ENCODE results near the gene NTRK2.
"Not testable (repeated sequence)": the region's sequence is repeated elsewhere in the genome, so short reads cannot be mapped to it uniquely, and the experiment has no call there.

Gene NTRK2

GRCh38 chr9:85040821-85041465 lies 371.4 kb downstream of the NTRK2 start:
- DNase-seq = no peak

- DNase-seq = no peak
Observed at GRCh38 chr9:85041466-85042137, 372.1 kb downstream of the NTRK2 start.

DNA sequence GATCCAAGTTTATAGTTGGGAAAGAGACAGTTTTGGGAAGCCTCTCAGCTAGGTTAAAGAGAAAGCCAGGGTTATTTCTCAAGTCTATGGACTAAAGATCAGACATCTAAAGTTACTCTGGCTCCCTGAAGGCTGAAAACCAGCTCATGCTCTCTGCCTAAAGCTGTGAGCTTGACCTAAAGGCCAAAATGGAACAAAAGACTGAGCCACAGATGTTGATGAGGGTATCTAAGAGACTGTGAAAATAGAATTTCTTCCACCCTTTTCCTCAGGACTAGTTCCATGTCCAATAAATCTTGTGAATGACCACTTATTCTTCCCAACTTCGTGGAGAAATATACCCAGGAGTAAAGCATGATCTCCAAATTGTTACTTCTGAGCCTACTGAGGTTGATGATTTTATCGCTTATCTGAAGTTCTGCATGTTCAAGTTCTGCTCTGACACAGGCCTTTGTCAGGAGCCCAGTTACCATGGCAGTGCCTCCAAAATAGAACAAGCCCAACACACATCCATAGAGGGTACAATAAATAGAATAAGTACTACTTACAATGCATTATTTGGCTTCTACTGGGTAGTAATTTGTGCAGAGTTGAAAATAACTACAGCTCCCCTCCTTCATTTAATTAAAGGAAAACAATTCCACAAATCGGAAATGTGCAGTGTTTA lies 373.6 kb downstream of the NTRK2 start:
- DNase-seq = no peak

DNA sequence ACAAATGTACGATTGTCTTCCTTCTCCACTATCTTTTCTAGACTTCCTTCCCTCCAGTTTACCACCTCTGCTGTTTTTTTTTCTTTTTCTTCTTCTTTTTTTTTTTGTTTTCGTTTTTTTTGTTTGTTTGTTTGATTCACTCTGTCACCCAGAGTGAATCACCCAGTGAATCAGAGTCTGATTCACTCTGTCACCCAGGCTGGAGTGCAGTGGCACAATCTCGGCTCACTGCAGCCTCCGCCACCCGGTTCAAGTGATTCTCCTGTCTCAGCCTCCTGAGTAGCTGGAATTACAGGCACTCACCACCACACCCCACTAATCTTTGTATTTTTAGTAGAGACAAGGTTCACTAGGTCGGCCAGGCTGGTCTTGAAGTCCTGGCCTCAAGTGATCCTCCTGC lies 375.7 kb downstream of the NTRK2 start:
- no peak for DNase-seq

- no peak for DNase-seq
Observed at GRCh38 chr9:85046475-85046874, 376.9 kb downstream of the NTRK2 start.

DNA sequence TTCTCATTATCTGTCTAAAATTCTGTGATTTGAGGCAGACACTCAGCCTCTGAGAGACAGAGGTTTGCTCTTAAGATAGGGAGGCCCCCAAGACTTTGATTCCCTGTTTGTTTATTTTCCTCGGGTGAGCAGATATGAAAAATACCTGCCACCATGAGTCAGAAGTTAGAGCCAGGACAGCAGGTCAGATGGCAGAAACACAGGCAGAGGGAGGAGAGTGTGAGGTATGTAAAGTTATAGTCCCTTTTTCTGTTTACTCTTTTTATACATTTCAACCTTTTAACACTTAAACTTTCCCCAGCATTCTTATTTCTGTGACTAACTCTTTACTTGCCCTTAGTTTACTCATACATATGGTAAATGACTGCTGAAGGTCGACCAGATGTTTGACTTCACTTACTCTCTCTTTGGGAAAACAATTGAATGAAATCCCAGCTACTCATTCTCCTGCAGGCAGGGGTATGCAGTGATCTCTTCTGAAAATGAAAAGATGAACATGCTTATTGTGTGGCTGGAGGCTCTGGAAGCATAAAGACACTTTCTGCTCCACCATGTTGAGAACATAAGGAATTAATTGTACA lies 383.8 kb downstream of the NTRK2 start:
- DNase-seq = no peak

DNA sequence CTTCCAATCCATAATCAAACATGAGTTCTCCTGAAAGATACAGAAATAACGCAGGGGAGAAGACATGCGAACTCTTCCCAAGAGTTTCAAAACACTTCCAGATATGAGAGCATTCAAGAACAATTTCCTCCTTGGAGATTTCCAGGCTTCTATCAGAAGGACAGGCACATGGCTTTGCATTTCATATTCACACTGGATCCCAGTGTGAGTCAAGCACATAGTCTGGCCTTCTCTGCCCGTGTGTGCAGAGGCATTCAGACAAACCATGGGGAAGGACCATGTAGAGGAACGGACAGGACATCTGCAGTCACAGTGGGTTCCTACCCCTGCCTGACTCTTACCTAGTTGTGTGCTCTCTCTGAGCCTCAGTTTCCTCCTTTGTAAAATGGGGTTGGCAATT lies 384.5 kb downstream of the NTRK2 start:
- DNase-seq = no peak

GRCh38 chr9:85055506-85056202 lies 386.1 kb downstream of the NTRK2 start:
- no peak for DNase-seq

DNA sequence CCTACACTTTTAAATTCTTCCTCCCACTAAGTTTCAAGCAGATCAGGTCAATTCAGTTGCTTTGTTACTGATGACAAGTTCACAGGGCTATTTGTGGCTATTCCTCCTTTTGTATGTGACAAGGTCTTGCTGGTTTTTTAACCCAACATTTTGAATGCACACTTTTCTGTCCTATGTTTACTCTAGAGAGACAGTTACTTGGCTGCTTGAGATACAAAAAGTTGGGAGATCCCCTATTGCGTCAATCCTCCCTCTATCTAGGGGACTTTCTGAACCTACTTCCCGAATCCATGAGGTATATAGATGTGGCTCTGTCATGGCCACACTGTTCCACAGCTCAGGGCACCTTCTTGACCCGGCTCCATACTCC lies 386.7 kb downstream of the NTRK2 start:
- DNase-seq = no peak

- DNase-seq = no peak
Observed at GRCh38 chr9:85061969-85062368, 392.4 kb downstream of the NTRK2 start.

DNA sequence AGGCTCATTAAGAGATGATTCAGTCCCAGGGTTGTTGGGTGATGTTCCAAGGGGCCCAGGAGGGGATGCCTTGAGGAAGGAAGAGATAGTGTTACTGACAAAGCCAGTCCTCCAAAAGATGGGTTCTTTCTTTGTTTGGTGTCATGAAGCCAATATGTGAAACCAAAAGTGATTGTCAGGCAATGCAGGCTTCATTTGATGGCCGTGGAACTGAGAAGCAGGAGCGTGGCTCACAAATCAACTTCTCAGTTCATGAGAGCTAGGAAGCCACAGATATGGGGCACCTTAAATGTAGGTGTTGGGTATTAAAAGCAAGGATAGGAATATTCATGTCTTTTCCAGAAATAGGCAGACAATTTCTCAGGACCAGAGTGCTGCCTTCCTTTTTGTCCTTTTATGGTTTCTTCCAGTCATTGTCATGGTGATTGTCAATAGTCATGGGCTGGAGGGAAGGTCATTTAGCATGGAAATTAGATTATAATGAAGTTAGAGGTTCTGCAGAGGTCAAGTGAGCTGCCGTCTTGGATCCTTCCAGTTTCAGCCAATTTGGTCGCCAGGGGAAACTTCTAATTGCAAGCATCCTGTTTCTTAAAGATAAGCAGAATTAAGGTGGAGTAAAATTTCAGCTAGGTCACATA lies 393.0 kb downstream of the NTRK2 start:
- DNase-seq = no peak

DNA sequence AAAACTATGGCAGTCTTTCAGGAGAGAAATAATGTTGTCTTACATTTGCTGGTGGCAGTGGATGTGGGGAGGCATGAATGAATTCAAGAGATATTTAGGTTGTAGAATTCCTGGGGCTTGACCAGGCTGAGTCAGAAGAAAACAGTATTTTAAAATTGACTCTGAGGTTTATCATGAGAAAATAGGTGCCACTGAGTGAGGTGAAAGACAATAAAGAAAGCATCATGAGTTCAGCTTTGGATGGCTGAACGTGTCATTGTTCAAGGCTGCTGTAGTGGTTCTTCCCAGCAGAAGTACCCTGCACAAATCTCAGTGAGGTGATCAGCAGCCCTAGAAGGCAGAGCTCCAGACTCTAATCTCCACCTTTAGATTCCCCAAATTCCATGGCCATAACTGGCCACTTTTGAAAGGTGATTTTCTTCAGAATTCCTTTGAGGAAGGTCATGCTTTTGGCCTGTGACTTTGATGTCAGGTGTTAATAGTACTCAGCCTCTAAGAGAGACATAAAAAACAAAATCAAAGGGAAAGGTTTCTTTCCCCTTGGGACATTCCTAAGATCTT lies 395.4 kb downstream of the NTRK2 start:
- no peak for DNase-seq

GRCh38 chr9:85067792-85068191 lies 398.3 kb downstream of the NTRK2 start:
- no peak for DNase-seq

- DNase-seq = not testable (repeated sequence)
Observed at GRCh38 chr9:85069421-85069820, 399.9 kb downstream of the NTRK2 start.
